Jurkat, Clone E6-1 (cell line): Measurements from ENCODE around the gene CPT1C. TPM values are rescaled to one million over a fixed set of nuclear protein-coding genes. Genes with fewer than 3 reads are reported as not detected.

ENCODE experiments used
- DNase-seq: peaks from one replicate; pipeline ENCODE4 v3.0.0-alpha.2; 2011; ENCODE audit warnings: low read depth, low spot score
- H3K4me3 ChIP-seq: 2 replicates; pipeline ENCODE4 v1.5.1; 2011; ENCODE audit warnings: mild to moderate bottlenecking, low read length, control low read depth, moderate library complexity
- polyA plus RNA-seq: library from polyadenylated mRNA; unstranded; fragments of >200 nt; gene quantifications from one replicate; pipeline ENCODE4 v1.2.1, GENCODE V29; 2012; ENCODE audit warnings: missing spikeins; ENCODE audit not compliant: insufficient read length, insufficient read depth

The CPT1C gene
- polyA plus RNA-seq, result 1.5 TPM

GRCh38 chr19:49690656-49691242, at the start of gene CPT1C:
CPT1C (plus strand) TSS chr19:49691116; CDS start chr19:49692253, 1,137 bp downstream.
- no peak within 1 kb of the TSS for H3K4me3 ChIP-seq
- no peak for DNase-seq

GRCh38 chr19:49641688-49642491, 49.0 kb upstream of the CPT1C start, which contains the start of gene SCAF1:
SCAF1 (plus strand) TSS chr19:49642209; CDS start chr19:49645027, 2,818 bp downstream.
- peak; percentile 98 for DNase-seq
- H3K4me3 ChIP-seq, result peak within 1 kb of the TSS; percentile 99

- H3K4me3 ChIP-seq, result peak overlapping the region; percentile 99
- DNase-seq, result no peak
These were observed 48.4 kb upstream of the CPT1C start for GRCh38 chr19:49642492-49643035.

- DNase-seq, result no peak
- H3K4me3 ChIP-seq, result peak overlapping the region; percentile 99
These were observed 47.5 kb upstream of the CPT1C start for GRCh38 chr19:49643466-49643865.

- DNase-seq, result no peak
- no peak overlapping the region for H3K4me3 ChIP-seq
These were observed 45.3 kb upstream of the CPT1C start for GRCh38 chr19:49645592-49645991.

GRCh38 chr19:49645995-49646394, 44.9 kb upstream of the CPT1C start:
- no peak for DNase-seq
- no peak overlapping the region for H3K4me3 ChIP-seq

- DNase-seq, result no peak
- H3K4me3 ChIP-seq, result no peak overlapping the region
These were observed 44.3 kb upstream of the CPT1C start for GRCh38 chr19:49646586-49646985.

- no peak for DNase-seq
- no peak overlapping the region for H3K4me3 ChIP-seq
These were observed 39.7 kb upstream of the CPT1C start for GRCh38 chr19:49651029-49651819.

GRCh38 chr19:49651820-49652550, 38.9 kb upstream of the CPT1C start:
- H3K4me3 ChIP-seq, result no peak overlapping the region
- no peak for DNase-seq

- no peak for DNase-seq
- no peak overlapping the region for H3K4me3 ChIP-seq
These were observed 38.1 kb upstream of the CPT1C start for GRCh38 chr19:49652551-49653465.

- DNase-seq, result no peak
- H3K4me3 ChIP-seq, result no peak overlapping the region
These were observed 37.5 kb upstream of the CPT1C start for GRCh38 chr19:49653466-49653806.

- H3K4me3 ChIP-seq, result no peak overlapping the region
- no peak for DNase-seq
These were observed 36.3 kb upstream of the CPT1C start for GRCh38 chr19:49654581-49654980.

- DNase-seq, result no peak
- H3K4me3 ChIP-seq, result no peak overlapping the region
These were observed 35.1 kb upstream of the CPT1C start for GRCh38 chr19:49655570-49656455.

GRCh38 chr19:49656456-49657109, 34.3 kb upstream of the CPT1C start:
- no peak for DNase-seq
- no peak overlapping the region for H3K4me3 ChIP-seq

GRCh38 chr19:49657493-49658138, 33.3 kb upstream of the CPT1C start:
- H3K4me3 ChIP-seq, result no peak overlapping the region
- DNase-seq, result no peak

GRCh38 chr19:49658139-49658517, 32.8 kb upstream of the CPT1C start:
- DNase-seq, result no peak
- no peak overlapping the region for H3K4me3 ChIP-seq
